Thoracic aorta (tissue), 2 donors: ENCODE measurements around the gene TRRAP. TPM values are rescaled to one million over a fixed set of nuclear protein-coding genes. Genes with fewer than 3 reads are reported as not detected.

Source experiments
- ATAC-seq: fragments of 150-250 bp; one replicate; pipeline ENCODE4 v1.8.0; 2017; ENCODE audit warnings: low read depth; ENCODE audit not compliant: insufficient number of reproducible peaks, low FRiP score
- DNase-seq: peaks from one replicate; pipeline ENCODE4 v3.0.0-alpha.2; 2020; ENCODE audit warnings: low spot score
- H3K27ac ChIP-seq, 2 donors: fragments of 200-600 bp; sonication (generic); 1 replicate in 1 of 2; 2 replicates in 1 of 2; pipeline ENCODE4 v1.5.1; 2016; ENCODE audit warnings: mild to moderate bottlenecking in 2 of 2, moderate library complexity in 2 of 2
- H3K27me3 ChIP-seq: fragments of 200-600 bp; sonication (generic); replicated peaks from 2 replicates; pipeline ENCODE4 v1.6.0; 2016; ENCODE audit warnings: mild to moderate bottlenecking; ENCODE audit not compliant: insufficient read depth
- H3K36me3 ChIP-seq: fragments of 200-600 bp; sonication (generic); one replicate; pipeline ENCODE4 v1.5.1; 2016
- H3K4me1 ChIP-seq, 2 donors: fragments of 200-600 bp; sonication (generic); 1 replicate in 1 of 2; 2 replicates in 1 of 2; pipeline versions ENCODE4 v1.5.1 to v1.6.0; 2016; ENCODE audit warnings: low read depth in 2 of 2, mild to moderate bottlenecking in 1 of 2; ENCODE audit not compliant: control insufficient read depth in 1 of 2
- H3K4me3 ChIP-seq: fragments of 200-600 bp; sonication (generic); 2 replicates; pipeline ENCODE4 v1.5.1; 2016; ENCODE audit warnings: mild to moderate bottlenecking
- H3K9me3 ChIP-seq: fragments of 200-600 bp; sonication (generic); 2 replicates; pipeline ENCODE4 v1.5.1; 2016
- CTCF ChIP-seq: fragments of 200-600 bp; sonication (generic); IDR thresholded peaks from one replicate; pipeline ENCODE4 v1.5.1; 2019; ENCODE audit warnings: antibody characterized with exemption
- total RNA-seq, 2 donors: library from RNA; depleted of rRNA; stranded (reverse); fragments of >200 nt; gene quantifications; one replicate each; pipeline versions ENCODE4 v1.1.0 to v1.2.3, GENCODE V29; 2016

Gene TRRAP
- total RNA-seq, 2 donors from 2014 or later: 44.8 to 49.5 TPM

- H3K27me3 ChIP-seq: no peaks in the 10 kb centered on the region
- no peak for ATAC-seq
- TF ChIP-seq CTCF: no peak
- no peak overlapping the region for H3K4me3 ChIP-seq
- H3K9me3 ChIP-seq: no peaks in the 10 kb centered on the region
- no peaks in the 10 kb centered on the region for H3K4me1 ChIP-seq
- peaks cover 66% of the 10 kb centered on the region for H3K36me3 ChIP-seq
- DNase-seq: no peak
- H3K27ac ChIP-seq: no peak overlapping the region
These were observed 116.8 kb downstream of the TRRAP start for GRCh38 chr7:98995111-98995510.

GRCh38 chr7:98995523-98996149 is 117.3 kb downstream of the TRRAP start:
- H3K4me3 ChIP-seq: no peak overlapping the region
- no peaks in the 10 kb centered on the region for H3K4me1 ChIP-seq
- H3K27me3 ChIP-seq: no peaks in the 10 kb centered on the region
- DNase-seq (no peak), ATAC-seq (no peak)
- no peak for TF ChIP-seq CTCF
- no peak overlapping the region for H3K27ac ChIP-seq
- H3K9me3 ChIP-seq: no peaks in the 10 kb centered on the region
- peaks cover 68% of the 10 kb centered on the region for H3K36me3 ChIP-seq

GRCh38 chr7:98996150-98996552 is 117.8 kb downstream of the TRRAP start:
- DNase-seq (no peak), ATAC-seq (no peak)
- Histone ChIP-seq H3K9me3 (no peaks in the 10 kb centered on the region), H3K4me1 (no peaks in the 10 kb centered on the region), H3K27me3 (no peaks in the 10 kb centered on the region), H3K4me3 (no peak overlapping the region), H3K27ac (no peak overlapping the region), H3K36me3 (peaks cover 68% of the 10 kb centered on the region)
- TF ChIP-seq CTCF: no peak

- H3K4me3 ChIP-seq: no peak overlapping the region
- no peaks in the 10 kb centered on the region for H3K27me3 ChIP-seq
- no peak overlapping the region for H3K27ac ChIP-seq
- DNase-seq (no peak), ATAC-seq (no peak)
- no peak for TF ChIP-seq CTCF
- H3K36me3 ChIP-seq: peaks cover 59% of the 10 kb centered on the region
- H3K9me3 ChIP-seq: no peaks in the 10 kb centered on the region
- H3K4me1 ChIP-seq: peaks cover 0 to 4% of the 10 kb centered on the region in 2 donors
These were observed 119.5 kb downstream of the TRRAP start for GRCh38 chr7:98997846-98998245.

GRCh38 chr7:98998821-98999725 is 120.7 kb downstream of the TRRAP start:
- ATAC-seq (no peak), DNase-seq (no peak)
- Histone ChIP-seq H3K4me3 (no peak overlapping the region), H3K27ac (no peak overlapping the region), H3K4me1 (peaks cover 0 to 8% of the 10 kb centered on the region in 2 donors), H3K27me3 (no peaks in the 10 kb centered on the region), H3K36me3 (peaks cover 47% of the 10 kb centered on the region), H3K9me3 (no peaks in the 10 kb centered on the region)
- TF ChIP-seq CTCF: no peak
